Neural cell (in vitro differentiated cells): ENCODE measurements around the gene LGR4. TPM values are rescaled to one million over a fixed set of nuclear protein-coding genes. Genes with fewer than 3 reads are reported as not detected.

Experiments used
- H2AFZ ChIP-seq: fragments of 200-600, 300-800 bp; sonication (generic), shearing (Covaris generic); 2 replicates; pipeline ENCODE4 v1.6.0; 2014; ENCODE audit warnings: low read depth, mild to moderate bottlenecking, antibody characterized with exemption, low read length, moderate library complexity
- H3F3A ChIP-seq: fragments of 200-600 bp; shearing (Covaris generic); 2 replicates; pipeline ENCODE4 v1.6.1; 2016; ENCODE audit warnings: mild to moderate bottlenecking, moderate library complexity, mixed read lengths, antibody characterized with exemption, low read length; ENCODE audit not compliant: insufficient read depth, poor library complexity, severe bottlenecking
- H3K27ac ChIP-seq: fragments of 200-600, 300-800 bp; sonication (generic), shearing (Covaris generic); 2 replicates; pipeline ENCODE4 v1.5.1; 2014; ENCODE audit warnings: mild to moderate bottlenecking, low read length, moderate library complexity
- H3K27me3 ChIP-seq: fragments of 300-800, 200-600 bp; sonication (generic), shearing (Covaris generic); 2 replicates; pipeline ENCODE4 v1.6.0; 2014; ENCODE audit warnings: mild to moderate bottlenecking, low read depth, low read length, moderate library complexity; ENCODE audit not compliant: insufficient read depth
- H3K36me3 ChIP-seq: fragments of 300-800, 200-600 bp; sonication (generic), shearing (Covaris generic); 2 replicates; pipeline ENCODE4 v1.5.1; 2014; ENCODE audit warnings: mild to moderate bottlenecking, antibody characterized with exemption, low read length, moderate library complexity; ENCODE audit not compliant: insufficient read depth
- H3K4me2 ChIP-seq: fragments of 300-800, 200-600 bp; sonication (generic), shearing (Covaris generic); 2 replicates; pipeline ENCODE4 v1.6.0; 2014; ENCODE audit warnings: mild to moderate bottlenecking, low read length
- H3K4me3 ChIP-seq: fragments of 300-800, 200-600 bp; sonication (generic), shearing (Covaris generic); 2 replicates; pipeline ENCODE4 v1.5.1; 2014; ENCODE audit warnings: mild to moderate bottlenecking, low read length, moderate library complexity
- H3K79me2 ChIP-seq: fragments of 200-600 bp; shearing (Covaris generic); replicated peaks from 2 replicates; pipeline ENCODE4 v1.6.0; 2014; ENCODE audit warnings: mild to moderate bottlenecking, low read length, moderate library complexity; ENCODE audit not compliant: insufficient read depth
- H3K9ac ChIP-seq: fragments of 300-800, 200-600 bp; sonication (generic), shearing (Covaris generic); 2 replicates; pipeline ENCODE4 v1.6.1; 2016; ENCODE audit warnings: mild to moderate bottlenecking, low read length, mixed read lengths
- H3K9me2 ChIP-seq: fragments of 200-600 bp; shearing (Covaris generic); 2 replicates; pipeline ENCODE4 v1.6.1; 2016; ENCODE audit warnings: mild to moderate bottlenecking, low read length, mixed read lengths; ENCODE audit not compliant: insufficient read depth
- H3K9me3 ChIP-seq: fragments of 200-600, 300-800 bp; sonication (generic), shearing (Covaris generic); 2 replicates; pipeline ENCODE4 v1.6.1; 2016; ENCODE audit warnings: mild to moderate bottlenecking, mixed run types, low read length, moderate library complexity, mixed read lengths
- H4K20me1 ChIP-seq: fragments of 200-600 bp; shearing (Covaris generic); 2 replicates; pipeline ENCODE4 v1.6.1; 2016; ENCODE audit warnings: mild to moderate bottlenecking, mixed run types; ENCODE audit not compliant: insufficient read depth
- EP300 ChIP-seq: fragments of 450-650 bp; conservative IDR thresholded peaks from 2 replicates; pipeline ENCODE4 v1.6.1; 2014; ENCODE audit warnings: antibody characterized with exemption, mild to moderate bottlenecking, moderate library complexity; ENCODE audit not compliant: poor library complexity, severe bottlenecking
- EZH2 ChIP-seq: fragments of 200-600, 300-800 bp; shearing (Covaris generic), sonication (generic); IDR thresholded peaks from 2 replicates; pipeline ENCODE4 v1.6.1; 2014; ENCODE audit warnings: antibody characterized with exemption, low read length, borderline replicate concordance, mild to moderate bottlenecking; ENCODE audit not compliant: insufficient read depth, poor library complexity, severe bottlenecking
- MXI1 ChIP-seq: fragments of 450-650 bp; conservative IDR thresholded peaks from 2 replicates; pipeline ENCODE4 v1.6.1; 2014; ENCODE audit warnings: antibody characterized with exemption, mild to moderate bottlenecking; ENCODE audit not compliant: poor library complexity, severe bottlenecking
- POLR2AphosphoS5 ChIP-seq: IDR thresholded peaks from 2 replicates; pipeline ENCODE4 v1.6.1; 2012
- RAD21 ChIP-seq: fragments of 450-650 bp; conservative IDR thresholded peaks from 2 replicates; pipeline ENCODE4 v1.6.1; 2014; ENCODE audit warnings: antibody characterized with exemption, mild to moderate bottlenecking, moderate library complexity
- REST ChIP-seq: IDR thresholded peaks from 2 replicates; pipeline ENCODE4 v1.6.1; 2012; ENCODE audit warnings: borderline replicate concordance
- SMC3 ChIP-seq: fragments of 450-650 bp; conservative IDR thresholded peaks from 2 replicates; pipeline ENCODE4 v1.6.1; 2014; ENCODE audit warnings: antibody characterized with exemption, mild to moderate bottlenecking, moderate library complexity; ENCODE audit not compliant: poor library complexity
- TAF1 ChIP-seq: IDR thresholded peaks from 2 replicates; pipeline ENCODE4 v1.6.1; 2012; ENCODE audit warnings: low read depth
- polyA plus RNA-seq: library from polyadenylated mRNA; depleted of rRNA; stranded (reverse); fragments of >200 nt; gene quantifications from 2 replicates; pipeline ENCODE4 v1.2.3, GENCODE V29; 2014
- TF ChIP-seq, protein P1 (sequence below): fragments of 450-650 bp; IDR thresholded peaks from 2 replicates; pipeline ENCODE4 v1.5.1; 2014; ENCODE audit warnings: antibody characterized with exemption, mild to moderate bottlenecking, moderate library complexity; ENCODE audit not compliant: poor library complexity, severe bottlenecking

LGR4 gene
- polyA plus RNA-seq, 1 donor from 2014 or later, result 11.2 TPM

GRCh38 chr11:27489092-27489491 is 16.5 kb upstream of the LGR4 start:
- Histone ChIP-seq H3K9ac (no peak overlapping the region), H2AFZ (no peak overlapping the region), H3K27ac (no peak overlapping the region), H3K27me3 (no peaks in the 10 kb centered on the region), H3K9me3 (no peaks in the 10 kb centered on the region), H3K36me3 (peaks cover 4% of the 10 kb centered on the region), H3F3A (no peaks in the 10 kb centered on the region), H3K4me2 (no peak overlapping the region), H3K4me3 (no peak overlapping the region), H3K9me2 (no peaks in the 10 kb centered on the region), H4K20me1 (no peaks in the 10 kb centered on the region), H3K79me2 (no peaks in the 10 kb centered on the region)
- TF ChIP-seq RAD21, result no peak
- TF ChIP-seq EP300, result no peak
- TF ChIP-seq TAF1, result no peak
- TF ChIP-seq, protein P1, sequence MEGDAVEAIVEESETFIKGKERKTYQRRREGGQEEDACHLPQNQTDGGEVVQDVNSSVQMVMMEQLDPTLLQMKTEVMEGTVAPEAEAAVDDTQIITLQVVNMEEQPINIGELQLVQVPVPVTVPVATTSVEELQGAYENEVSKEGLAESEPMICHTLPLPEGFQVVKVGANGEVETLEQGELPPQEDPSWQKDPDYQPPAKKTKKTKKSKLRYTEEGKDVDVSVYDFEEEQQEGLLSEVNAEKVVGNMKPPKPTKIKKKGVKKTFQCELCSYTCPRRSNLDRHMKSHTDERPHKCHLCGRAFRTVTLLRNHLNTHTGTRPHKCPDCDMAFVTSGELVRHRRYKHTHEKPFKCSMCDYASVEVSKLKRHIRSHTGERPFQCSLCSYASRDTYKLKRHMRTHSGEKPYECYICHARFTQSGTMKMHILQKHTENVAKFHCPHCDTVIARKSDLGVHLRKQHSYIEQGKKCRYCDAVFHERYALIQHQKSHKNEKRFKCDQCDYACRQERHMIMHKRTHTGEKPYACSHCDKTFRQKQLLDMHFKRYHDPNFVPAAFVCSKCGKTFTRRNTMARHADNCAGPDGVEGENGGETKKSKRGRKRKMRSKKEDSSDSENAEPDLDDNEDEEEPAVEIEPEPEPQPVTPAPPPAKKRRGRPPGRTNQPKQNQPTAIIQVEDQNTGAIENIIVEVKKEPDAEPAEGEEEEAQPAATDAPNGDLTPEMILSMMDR, result no peak
- no peak for TF ChIP-seq SMC3

GRCh38 chr11:27487706-27488105 is 15.1 kb upstream of the LGR4 start:
- H3K79me2 ChIP-seq, result no peaks in the 10 kb centered on the region
- H4K20me1 ChIP-seq, result no peaks in the 10 kb centered on the region
- no peaks in the 10 kb centered on the region for H3F3A ChIP-seq
- no peaks in the 10 kb centered on the region for H3K9me3 ChIP-seq
- H2AFZ ChIP-seq, result no peak overlapping the region
- no peak overlapping the region for H3K4me3 ChIP-seq
- H3K27me3 ChIP-seq, result no peaks in the 10 kb centered on the region
- no peak overlapping the region for H3K4me2 ChIP-seq
- TF ChIP-seq REST (no peak), SMC3 (no peak), MXI1 (no peak), RAD21 (no peak), TAF1 (no peak), POLR2AphosphoS5 (no peak), EZH2 (no peak), EP300 (no peak)
- TF ChIP-seq, protein P1, result no peak
- H3K9ac ChIP-seq, result no peak overlapping the region
- no peak overlapping the region for H3K27ac ChIP-seq
- H3K9me2 ChIP-seq, result no peaks in the 10 kb centered on the region
- H3K36me3 ChIP-seq, result peaks cover 4% of the 10 kb centered on the region
